K562 (cell line): Measurements from ENCODE around the gene OSBPL10. TPM values are rescaled to one million over a fixed set of nuclear protein-coding genes. Genes with fewer than 3 reads are reported as not detected.

Experiments used
- ATAC-seq: fragments of 200-7000 bp; cut with Tn5 transposase; 3 replicates; pipeline ENCODE4 v1.9.1; 2020; ENCODE audit warnings: moderate library complexity
- BruUV-seq: library from RNA; stranded (reverse); fragments of 400-500 nt; replicated peaks from 2 replicates; lab custom pipeline; 2021; lab: Mats Ljungman, UMichigan
- CTCF ChIA-PET: fragments of 300-600 bp; formaldehyde crosslinking; extraction: SDS; loops from one replicate; lab custom pipeline; 2021; ENCODE audit warnings: low intra/inter-chr PET ratio; lab: Yijun Ruan, JAX
- POLR2A ChIA-PET: fragments of 300-600, 350-650 bp; sonication (Branson Sonifier 250); formaldehyde crosslinking; extraction: SDS; loops from one replicate; lab custom pipeline; 2021; ENCODE audit warnings: antibody characterized with exemption, inconsistent platforms; lab: Yijun Ruan, JAX
- DNase-seq, 4 experiments: peaks; one replicate each; pipeline versions ENCODE4 v3.0.0 to v3.0.0-alpha.2; 2011 to 2018; ENCODE audit warnings: low spot score in 3 of 4, mixed read lengths in 3 of 4; ENCODE audit errors: extremely low read depth in 1 of 4
- FAIRE-seq: peaks from 2 replicates; lab custom pipeline; 2011; peaks lifted over from hg19 to GRCh38; lab: Jason Lieb, UNC
- H2AFZ ChIP-seq: 2 replicates; pipeline ENCODE4 v1.6.0; 2011; ENCODE audit warnings: low read depth, low read length, control low read depth, inconsistent platforms
- H3K27ac ChIP-seq: fragments of 200-600 bp; 3 replicates; pipeline ENCODE4 v1.8.0; 2011; ENCODE audit warnings: low read depth, mild to moderate bottlenecking, control low read depth, inconsistent platforms, low read length, moderate library complexity, mixed read lengths; ENCODE audit errors: extremely low read depth
- H3K27me3 ChIP-seq, 2 experiments: fragments of 300-600 bp in 1 of 2; 2 replicates in 1 of 2; 3 replicates in 1 of 2; pipeline versions ENCODE4 v1.6.0 to v1.8.0; 2011; ENCODE audit warnings: inconsistent platforms in 2 of 2, low read length in 2 of 2, mild to moderate bottlenecking in 1 of 2, mixed read lengths in 1 of 2, moderate library complexity in 1 of 2; ENCODE audit not compliant: control insufficient read depth in 2 of 2, insufficient read depth in 2 of 2
- H3K36me3 ChIP-seq: fragments of 300-600 bp; 3 replicates; pipeline ENCODE4 v1.8.0; 2011; ENCODE audit warnings: mild to moderate bottlenecking, low read length, inconsistent platforms; ENCODE audit not compliant: control insufficient read depth, insufficient read depth
- H3K4me1 ChIP-seq, 2 experiments: fragments of 200-600 bp in 1 of 2; replicated peaks in 1 of 2; 2 replicates in 1 of 2; 3 replicates in 1 of 2; pipeline versions ENCODE4 v1.5.1 to v1.8.0; 2011; ENCODE audit warnings: inconsistent platforms in 2 of 2, low read length in 2 of 2, mild to moderate bottlenecking in 1 of 2, mixed read lengths in 1 of 2, moderate library complexity in 1 of 2; ENCODE audit not compliant: control insufficient read depth in 2 of 2, insufficient read depth in 2 of 2
- H3K4me2 ChIP-seq: 2 replicates; pipeline ENCODE4 v1.6.1; 2011; ENCODE audit warnings: low read length, control low read depth, inconsistent platforms, mixed read lengths; ENCODE audit not compliant: insufficient read depth
- H3K4me3 ChIP-seq: fragments of 200-600 bp; sonication (generic), shearing (Covaris generic); 2 replicates; pipeline ENCODE4 v1.5.1; 2016; ENCODE audit warnings: control low read depth, inconsistent platforms
- H3K79me2 ChIP-seq: fragments of 200-600 bp; 3 replicates; pipeline ENCODE4 v1.8.0; 2011; ENCODE audit warnings: low read length, inconsistent platforms; ENCODE audit not compliant: control insufficient read depth, insufficient read depth
- H3K9ac ChIP-seq, 2 experiments: 2 replicates each; pipeline versions ENCODE4 v1.6.0 to v1.6.1; 2011; ENCODE audit warnings: low read depth in 2 of 2, low read length in 2 of 2, control low read depth in 1 of 2, inconsistent platforms in 1 of 2, mild to moderate bottlenecking in 1 of 2, mixed read lengths in 1 of 2; ENCODE audit not compliant: insufficient read depth in 1 of 2
- H3K9me1 ChIP-seq: one replicate; pipeline ENCODE4 v1.6.0; 2011; ENCODE audit warnings: inconsistent platforms, mild to moderate bottlenecking, low read length, moderate library complexity; ENCODE audit not compliant: control insufficient read depth, insufficient read depth
- H3K9me3 ChIP-seq: replicated peaks from 2 replicates; pipeline ENCODE4 v1.5.1; 2011; ENCODE audit warnings: low read depth, low read length, inconsistent platforms; ENCODE audit not compliant: control insufficient read depth, insufficient read depth
- H4K20me1 ChIP-seq: replicated peaks from 2 replicates; pipeline ENCODE4 v1.6.1; 2011; ENCODE audit warnings: low read length, inconsistent platforms, mixed read lengths; ENCODE audit not compliant: control insufficient read depth, insufficient read depth
- FOXJ2 ChIP-seq: fragments of 200-800 bp; sonication (Bioruptor generic); IDR thresholded peaks from 2 replicates; pipeline ENCODE4 v1.6.1; 2016; ENCODE audit warnings: missing genetic modification characterization, missing compliant biosample characterization
- MAFF ChIP-seq: IDR thresholded peaks from 2 replicates; pipeline ENCODE4 v1.6.1; 2012; ENCODE audit warnings: low read length, improper control_type of control experiment
- NR2C2 ChIP-seq, 2 experiments: fragments of 200-800 bp in 1 of 2; sonication (Bioruptor generic) in 1 of 2; sonication (generic) in 1 of 2; formaldehyde crosslinking in 1 of 2; IDR thresholded peaks; 2 replicates each; pipeline versions ENCODE4 v1.6.1 to v1.8.0; 2016 to 2022; ENCODE audit warnings: mild to moderate bottlenecking in 1 of 2, missing compliant biosample characterization in 1 of 2, missing genetic modification characterization in 1 of 2, missing genetic modification reagents in 1 of 2
- PBX2 ChIP-seq, 2 experiments: IDR thresholded peaks in 1 of 2; conservative IDR thresholded peaks in 1 of 2; 2 replicates each; pipeline ENCODE4 v1.6.1; 2016; ENCODE audit warnings: low read depth in 2 of 2, mild to moderate bottlenecking in 1 of 2, missing compliant biosample characterization in 1 of 2, missing genetic modification characterization in 1 of 2, moderate library complexity in 1 of 2
- RFX1 ChIP-seq: fragments of 450-650 bp; IDR thresholded peaks from 2 replicates; pipeline ENCODE4 v1.6.1; 2016; ENCODE audit warnings: mild to moderate bottlenecking, moderate library complexity
- SIX5 ChIP-seq, 2 experiments: IDR thresholded peaks; 2 replicates each; pipeline ENCODE4 v1.6.1; 2011; ENCODE audit warnings: low read length in 2 of 2, borderline replicate concordance in 1 of 2, low read depth in 1 of 2, mild to moderate bottlenecking in 1 of 2, moderate library complexity in 1 of 2; ENCODE audit not compliant: insufficient read depth in 1 of 2
- SRF ChIP-seq, 2 experiments: fragments of 250-450, 450-650 bp in 1 of 2; sonication (Bioruptor Pico) in 1 of 2; sonication (generic) in 1 of 2; formaldehyde crosslinking; IDR thresholded peaks; 2 replicates each; pipeline versions ENCODE4 v1.5.0 to v1.5.1; 2020 to 2022; ENCODE audit warnings: mild to moderate bottlenecking in 1 of 2, missing genetic modification reagents in 1 of 2
- STAT5A ChIP-seq: IDR thresholded peaks from 2 replicates; pipeline ENCODE4 v1.6.1; 2012; ENCODE audit warnings: low read length, inconsistent platforms, borderline replicate concordance
- TEAD1 ChIP-seq, 2 experiments: fragments of 450-650 bp in 1 of 2; sonication (generic) in 1 of 2; formaldehyde crosslinking; IDR thresholded peaks; 2 replicates each; pipeline versions ENCODE4 v1.4.0 to v1.8.0; 2020 to 2022; ENCODE audit warnings: mild to moderate bottlenecking in 2 of 2, missing genetic modification reagents in 1 of 2
- YY1 ChIP-seq, 3 experiments: IDR thresholded peaks; 2 replicates each; pipeline ENCODE4 v1.6.1; 2011; ENCODE audit warnings: low read length in 2 of 3, mild to moderate bottlenecking in 2 of 3, moderate library complexity in 2 of 3, borderline replicate concordance in 1 of 3, control low read depth in 1 of 3, low read depth in 1 of 3; ENCODE audit not compliant: insufficient read depth in 3 of 3, insufficient replicate concordance in 2 of 3, control insufficient read depth in 1 of 3, insufficient read length in 1 of 3; ENCODE audit errors: extremely low read depth in 1 of 3
- ZNF57 ChIP-seq: fragments of 450-650 bp; formaldehyde crosslinking; IDR thresholded peaks from 2 replicates; pipeline ENCODE4 v1.4.0; 2020; ENCODE audit warnings: mild to moderate bottlenecking, moderate library complexity
- ZNF639 ChIP-seq, 2 experiments: fragments of 200-800 bp in 1 of 2; sonication (Bioruptor generic) in 1 of 2; sonication (generic) in 1 of 2; formaldehyde crosslinking in 1 of 2; IDR thresholded peaks in 1 of 2; conservative IDR thresholded peaks in 1 of 2; 2 replicates each; pipeline versions ENCODE4 v1.5.0 to v1.6.1; 2016 to 2020; ENCODE audit warnings: missing compliant biosample characterization in 1 of 2, missing genetic modification characterization in 1 of 2, missing genetic modification reagents in 1 of 2
- WGBS: fragments of 100-300 bp; shearing (Covaris generic); methylation state at CpG from one replicate; pipeline ENCODE4 v1.1.6; 2016; ENCODE audit warnings: low coverage, mixed read lengths; ENCODE audit not compliant: insufficient coverage; ENCODE audit errors: missing lambda C conversion rate; 5-methylcytosine and 5-hydroxymethylcytosine counted together
- in situ Hi-C: fragments of 300-500 bp; cut with MboI; formaldehyde crosslinking; loops from 4 replicates; pipeline ENCODE4 v1.15.0; 2018; ENCODE audit warnings: inconsistent platforms, mixed read lengths
- intact Hi-C: fragments of 100-400 bp; cut with micrococcal nuclease; formaldehyde crosslinking; loops from 2 replicates; pipeline ENCODE4 v1.14.2; 2022
- polyA plus RNA-seq, 8 experiments: library from polyadenylated mRNA; depleted of rRNA in 4 of 8; stranded (reverse) in 5 of 8; unstranded in 3 of 8; fragments of >200 nt; fragmentation: Nextera tagmentation in 2 of 8; fragmentation: Illumina TruSeq in 1 of 8; extraction: Ambion mirVana in 2 of 8; extraction: Trizol in 1 of 8; gene quantifications; 2 replicates each; pipeline versions ENCODE4 v1.2.1 to v1.2.3, GENCODE V29; 2011 to 2014; ENCODE audit warnings: inconsistent platforms in 1 of 8, missing spikeins in 1 of 8
- total RNA-seq, 7 experiments: library from RNA; depleted of rRNA in 6 of 7; stranded (reverse); fragments of >200 nt in 6 of 7; fragmentation: Illumina TruSeq in 2 of 7; extraction: Trizol in 2 of 7; gene quantifications; 2 replicates each; pipeline versions ENCODE4 v1.2.1 to v1.2.3, GENCODE V29; 2011 to 2021; ENCODE audit warnings: low replicate concordance in 1 of 7

The OSBPL10 gene
- total and polyA plus RNA-seq, 9 of the 15 experiments (the other 6 are each of a cell fraction or from before 2014, with no cell fraction given): 0.03 to 0.19 (median 0.14) TPM; not detected in 2

GRCh38 chr3:31768479-31769125 lies 212.5 kb downstream of the OSBPL10 start (continued):
- no peak for TF ChIP-seq ZNF639 (CRISPR knock-in tag; conservative IDR thresholded peaks at IDR 0.05 in 1 of 2, IDR thresholded peaks at IDR 0.05 in 1 of 2)

- no TSS peak for BruUV-seq
- H3K27ac ChIP-seq: no peak overlapping the region
- H3K4me3 ChIP-seq: no peak overlapping the region
- 0 out of 5 replicates have a peak, but pooled peaks cover 0 to under 1% of the 10 kb centered on the region in 2 experiments for H3K27me3 ChIP-seq
- no peak overlapping the region for H3K9ac ChIP-seq
- no peaks in the 10 kb centered on the region for H3K79me2 ChIP-seq
- no peaks in the 10 kb centered on the region for H3K9me1 ChIP-seq
- in situ Hi-C loops (loop anchor here (25.0 kb wide), 1 partner anchor 981 kb away; no protein-coding TSS in a partner anchor), intact Hi-C loops (loop anchor here (2.0 to 10.0 kb wide), 4 partner anchors 313 to 1756 kb away; no protein-coding TSS in a partner anchor)
- DNase-seq: peak in 1 of 4 experiments; percentile 65
- no peaks in the 10 kb centered on the region for H3K9me3 ChIP-seq
- no peak overlapping the region for H3K4me2 ChIP-seq
- FAIRE-seq: peak; percentile 51
- H3K36me3 ChIP-seq: no peaks in the 10 kb centered on the region
- POLR2A ChIA-PET: no interaction called here
- H2AFZ ChIP-seq: 0 out of 2 replicates have a peak overlapping the region, but pooled peaks have one; percentile 15
- CTCF ChIA-PET: interaction anchor here (1.1 to 1.4 kb wide), 3 partner anchors 43 to 999 kb away, joined by 3 to 8 read pairs (median 3); no protein-coding TSS in a partner anchor
- WGBS: 0% methylated on average over 8 of the region's 8 CpGs
- ATAC-seq: peak; percentile 77
- no peaks in the 10 kb centered on the region; a peak in 1 of 5 replicates for H3K4me1 ChIP-seq
- no peak for TF ChIP-seq FOXJ2 (tag)
- 0 out of 4 replicates have a peak, but pooled peaks of 1 of the 2 experiments have one; percentile 9 for TF ChIP-seq SIX5 (IDR thresholded peaks at IDR 0.05; ENCODE audit: borderline replicate concordance in 1 of 2, insufficient read depth in 1 of 2, low read depth in 1 of 2, low read length in 2 of 2)
- no peak for TF ChIP-seq MAFF
- TF ChIP-seq TEAD1 (CRISPR knock-in tag; IDR thresholded peaks at IDR 0.05): 0 out of 4 replicates have a peak, but pooled peaks of 1 of the 2 experiments have one; percentile 7
- TF ChIP-seq SRF (CRISPR knock-in tag; IDR thresholded peaks at IDR 0.05): peak in 1 of 2 experiments; percentile 96; a peak in 2 of 4 replicates
- peak in 1 of 3 experiments; percentile 61 for TF ChIP-seq YY1 (IDR thresholded peaks at IDR 0.05; ENCODE audit: borderline replicate concordance in 1 of 3, control insufficient read depth in 1 of 3, extremely low read depth in 1 of 3, insufficient read depth in 3 of 3, insufficient read length in 1 of 3, insufficient replicate concordance in 2 of 3, low read depth in 1 of 3, low read length in 2 of 3)
- peak; percentile 71 for TF ChIP-seq RFX1
- TF ChIP-seq NR2C2 (CRISPR knock-in tag; IDR thresholded peaks at IDR 0.05): no peak
- TF ChIP-seq NR2C2 (tag; IDR thresholded peaks at IDR 0.05): peak; percentile 44; the same call in 1 of the 2 replicates
- peak; percentile 87 for TF ChIP-seq STAT5A
- no peak for TF ChIP-seq PBX2 (CRISPR knock-in tag; IDR thresholded peaks at IDR 0.05; ENCODE audit: low read depth)
- 0 out of 2 replicates have a peak, but pooled peaks have one; percentile 45 for TF ChIP-seq PBX2 (tag; conservative IDR thresholded peaks at IDR 0.05; ENCODE audit: low read depth)
- no peak for TF ChIP-seq ZNF57 (CRISPR knock-in tag)
- H4K20me1 ChIP-seq: no peaks in the 10 kb centered on the region
Observed at GRCh38 chr3:31767920-31768319, 213.1 kb downstream of the OSBPL10 start.
